ENCODE measurements around the gene BRD3OS.

The BRD3OS gene

GRCh38 chr9:134033516-134034214, 8.4 kb downstream of the BRD3OS start:
- no peak for DNase-seq (ENCODE audit: low read depth in 2 of 2)

DNA sequence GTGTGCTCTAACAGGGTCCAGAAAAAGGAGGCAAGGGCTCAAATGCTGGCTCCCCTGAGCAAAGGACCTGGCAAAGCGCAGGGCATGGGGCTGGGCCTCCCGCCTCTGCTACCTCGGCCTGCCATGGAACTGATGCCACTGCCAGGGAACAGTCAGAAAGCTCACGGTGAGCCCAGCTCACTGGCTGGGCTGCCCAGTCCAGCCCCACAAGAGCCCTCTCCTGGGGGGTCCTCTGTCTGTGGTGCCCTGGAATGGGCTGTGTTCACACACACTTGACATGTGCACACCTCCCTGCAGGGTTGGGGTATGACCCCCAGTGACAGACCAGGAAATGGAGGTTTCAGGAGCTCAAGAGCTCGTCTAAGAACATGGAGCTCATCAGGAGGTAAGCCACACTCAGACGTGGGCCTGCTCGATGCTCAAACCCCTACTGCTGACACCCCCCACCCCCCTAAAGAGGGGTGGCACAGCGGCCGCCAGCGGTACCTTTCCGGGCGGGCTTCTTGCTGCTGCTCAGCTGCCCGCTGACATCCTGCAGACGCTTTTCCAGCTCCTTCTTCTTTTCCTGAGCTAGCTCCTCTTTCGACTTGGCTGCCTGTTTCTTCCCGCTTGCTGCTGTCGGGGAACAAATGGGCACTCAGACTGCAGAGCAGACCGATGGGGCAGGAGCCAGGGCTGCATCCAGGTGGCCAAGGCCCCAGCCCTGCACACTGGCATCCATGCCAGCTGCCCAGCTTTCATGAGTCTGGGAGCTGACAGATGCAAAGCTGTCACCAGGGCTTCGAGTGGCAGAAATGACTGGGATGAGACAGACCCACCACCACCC, 9.1 kb downstream of the BRD3OS start:
- DNase-seq (ENCODE audit: low read depth in 2 of 2) = no peak

DNA sequence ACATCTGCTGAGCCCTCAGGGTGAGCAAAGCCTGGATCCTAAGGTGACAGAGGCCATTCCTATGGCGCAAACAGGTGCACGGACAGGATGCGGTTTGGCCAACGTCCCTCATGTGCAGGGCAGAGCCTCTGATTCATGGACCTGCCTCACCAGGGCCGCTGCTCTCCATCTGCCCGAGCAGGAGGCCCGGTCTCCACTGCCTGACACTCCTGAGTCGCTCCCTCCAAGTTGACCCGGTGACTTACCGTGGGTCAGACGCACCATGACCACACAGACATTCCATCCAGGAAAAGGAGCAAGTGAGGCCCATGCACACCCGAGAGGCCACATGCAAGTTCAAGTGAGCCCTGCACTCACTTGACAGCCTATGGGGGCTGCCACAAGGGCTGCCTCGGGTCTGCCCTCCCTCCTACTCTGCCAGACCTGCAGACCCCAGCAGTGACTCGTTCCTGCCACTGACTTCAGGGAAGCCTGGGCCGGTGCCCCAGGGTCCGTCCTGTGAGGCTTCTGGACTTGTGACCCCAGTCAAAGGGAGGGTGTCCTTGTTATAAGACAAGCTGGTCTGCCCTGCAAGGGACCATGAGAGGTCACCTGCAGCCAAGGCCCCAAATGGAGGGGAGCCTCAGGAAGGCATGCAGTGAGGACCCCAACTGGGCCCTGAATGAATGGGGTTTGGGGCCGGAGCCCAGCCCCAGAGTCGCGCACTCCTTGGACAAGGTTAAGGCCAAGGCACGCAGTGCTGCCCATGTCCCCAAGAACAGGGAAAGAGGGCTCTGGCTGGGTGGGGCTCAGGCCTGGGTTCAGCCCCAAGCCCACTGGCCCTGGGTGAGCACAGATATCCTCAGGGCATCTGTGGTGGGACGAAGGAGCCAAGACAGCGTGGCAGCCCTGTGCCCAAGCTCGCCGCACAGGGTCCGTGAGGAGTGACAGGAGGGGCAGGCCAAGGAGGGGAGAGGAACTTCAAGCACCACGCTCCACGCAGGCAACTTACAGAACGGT, 10.1 kb downstream of the BRD3OS start:
- DNase-seq (ENCODE audit: low read depth in 2 of 2) = no peak

- DNase-seq (ENCODE audit: low read depth in 2 of 2) = no peak
These were observed 10.8 kb downstream of the BRD3OS start for GRCh38 chr9:134036130-134036529.

DNA sequence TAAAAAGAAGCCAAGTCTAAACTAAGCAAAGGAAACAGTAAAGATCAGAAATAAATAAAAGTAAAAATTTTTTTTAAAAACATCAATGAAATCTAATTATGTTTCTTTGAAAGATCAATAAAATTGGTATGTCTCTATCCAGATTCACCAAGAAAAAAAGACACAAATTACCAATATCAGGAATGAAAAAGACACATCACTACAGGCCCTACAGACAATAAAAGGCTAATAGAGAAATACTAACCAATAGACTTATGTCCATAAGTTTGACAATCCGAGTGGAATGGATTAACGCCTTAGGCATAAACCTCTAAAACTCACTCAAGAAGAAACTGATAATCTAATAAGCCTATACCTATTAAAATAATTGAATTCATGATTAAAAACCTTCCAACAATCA, 12.4 kb downstream of the BRD3OS start:
- DNase-seq (ENCODE audit: low read depth in 2 of 2) = no peak

GRCh38 chr9:134039386-134040175, 14.3 kb downstream of the BRD3OS start:
- no peak for DNase-seq (ENCODE audit: low read depth in 2 of 2)

DNA sequence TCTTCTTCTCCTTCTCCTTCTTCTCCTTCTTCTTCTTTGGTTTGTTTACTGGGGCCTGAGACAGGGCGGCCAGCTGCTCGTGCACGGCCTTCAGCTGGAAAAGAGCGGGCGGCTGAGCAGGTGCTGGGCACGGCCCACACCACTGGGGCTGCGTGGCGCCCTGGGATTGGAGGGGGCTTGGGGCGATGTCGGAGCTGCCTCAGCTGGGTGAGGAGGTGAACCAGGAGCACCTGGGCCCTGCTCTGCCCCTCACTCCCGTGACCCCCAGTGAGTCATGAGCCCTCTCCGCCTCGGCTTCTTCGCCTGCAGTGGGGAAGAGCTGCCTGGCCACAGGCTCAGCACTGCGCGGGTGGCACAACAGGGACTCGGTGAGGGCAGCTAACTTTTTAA, 14.9 kb downstream of the BRD3OS start:
- DNase-seq (ENCODE audit: low read depth in 2 of 2) = no peak

- DNase-seq (ENCODE audit: low read depth in 2 of 2) = no peak
These were observed 15.7 kb downstream of the BRD3OS start for GRCh38 chr9:134040781-134041648.

DNA sequence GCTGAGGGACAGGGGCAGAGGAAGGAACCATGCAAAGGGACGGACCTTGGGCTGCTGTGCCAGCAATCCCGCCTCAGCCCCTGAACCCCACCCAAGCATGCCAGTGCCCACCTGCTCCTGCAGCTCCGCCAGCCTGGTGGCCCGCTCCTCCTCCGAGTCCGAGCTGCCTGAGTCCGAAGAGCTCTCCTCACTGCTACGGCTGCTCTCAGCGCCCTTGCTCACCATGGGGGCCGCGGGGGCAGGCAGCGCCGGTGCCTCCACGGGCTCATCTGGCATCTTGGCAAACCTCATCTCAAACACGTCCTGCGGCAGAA, 16.3 kb downstream of the BRD3OS start:
- no peak for DNase-seq (ENCODE audit: low read depth in 2 of 2)

- DNase-seq (ENCODE audit: low read depth in 2 of 2) = no peak
These were observed 18.3 kb downstream of the BRD3OS start for GRCh38 chr9:134043531-134043988.

GRCh38 chr9:134044944-134045343, 19.7 kb downstream of the BRD3OS start:
- DNase-seq (ENCODE audit: low read depth in 2 of 2) = no peak

DNA sequence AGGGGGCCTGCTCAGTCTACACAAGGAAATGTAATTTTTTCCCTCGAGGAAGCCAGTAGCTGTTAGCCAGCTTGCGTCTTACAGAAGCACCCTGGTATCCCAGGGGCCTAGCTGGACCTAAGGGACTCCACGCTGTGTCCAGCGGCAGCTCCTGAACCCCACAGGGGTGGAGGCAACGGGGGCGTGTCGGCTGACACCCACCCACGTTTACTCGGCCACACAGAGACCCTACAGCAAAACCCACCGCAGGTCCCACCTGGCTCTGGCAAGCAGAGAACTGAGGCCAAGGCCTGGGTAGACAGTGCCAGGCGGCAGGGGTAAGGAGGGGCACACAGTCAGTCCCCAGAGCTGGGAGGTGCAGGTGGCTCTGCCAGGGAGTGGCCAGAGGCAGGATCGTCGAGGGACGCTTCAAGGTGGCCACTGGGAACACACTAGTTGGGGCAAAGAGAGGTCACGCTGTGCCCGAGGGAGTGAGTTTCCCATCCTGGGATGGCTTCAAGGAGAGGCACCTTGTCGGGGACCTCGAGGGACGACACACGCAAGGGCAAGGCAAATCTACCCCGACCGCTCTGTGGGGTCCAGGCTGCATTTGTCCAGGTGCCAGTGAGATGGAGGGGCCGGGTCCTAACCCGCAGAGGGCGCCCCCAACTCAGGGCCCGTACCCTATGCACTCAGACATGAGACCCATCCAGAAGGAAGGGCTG, 20.7 kb downstream of the BRD3OS start:
- DNase-seq (ENCODE audit: low read depth in 2 of 2) = no peak

GRCh38 chr9:134046894-134047681, 21.8 kb downstream of the BRD3OS start:
- no peak for DNase-seq (ENCODE audit: low read depth in 2 of 2)

DNA sequence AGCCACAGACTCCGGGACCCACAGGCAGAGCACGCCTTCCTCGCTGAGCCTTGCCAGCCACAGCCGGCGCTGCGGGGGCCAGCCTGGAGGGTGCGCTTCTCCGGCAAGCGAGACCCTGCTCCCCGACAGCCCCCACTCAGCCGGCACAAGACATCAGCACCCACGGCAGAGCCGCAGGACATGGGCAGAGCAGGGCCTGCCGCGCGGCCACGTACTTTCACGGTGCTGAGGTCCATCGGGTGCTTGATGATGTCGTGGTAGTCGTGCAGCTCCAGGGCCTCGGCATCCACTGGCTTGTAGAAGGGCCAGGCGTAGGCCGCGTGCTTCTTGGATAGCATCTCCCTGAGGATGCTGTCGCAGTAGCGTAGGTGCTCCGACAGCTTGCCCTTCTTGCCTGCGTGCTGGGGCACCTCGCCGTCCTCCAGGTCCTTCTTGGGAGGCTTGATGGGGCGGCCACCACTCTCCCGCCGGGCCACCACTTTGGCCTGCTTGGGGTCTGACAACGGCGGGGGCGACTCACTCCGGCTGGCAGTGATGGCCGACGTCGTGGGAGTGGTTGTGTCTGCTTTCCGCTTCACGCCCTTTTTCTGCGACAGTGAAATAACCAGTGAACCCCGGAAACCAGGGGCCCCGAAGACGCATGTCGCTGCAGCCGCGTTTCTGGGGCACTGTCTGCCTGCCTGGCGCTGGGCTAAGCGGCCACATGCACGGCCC, 22.7 kb downstream of the BRD3OS start:
- no peak for DNase-seq (ENCODE audit: low read depth in 2 of 2)

DNA sequence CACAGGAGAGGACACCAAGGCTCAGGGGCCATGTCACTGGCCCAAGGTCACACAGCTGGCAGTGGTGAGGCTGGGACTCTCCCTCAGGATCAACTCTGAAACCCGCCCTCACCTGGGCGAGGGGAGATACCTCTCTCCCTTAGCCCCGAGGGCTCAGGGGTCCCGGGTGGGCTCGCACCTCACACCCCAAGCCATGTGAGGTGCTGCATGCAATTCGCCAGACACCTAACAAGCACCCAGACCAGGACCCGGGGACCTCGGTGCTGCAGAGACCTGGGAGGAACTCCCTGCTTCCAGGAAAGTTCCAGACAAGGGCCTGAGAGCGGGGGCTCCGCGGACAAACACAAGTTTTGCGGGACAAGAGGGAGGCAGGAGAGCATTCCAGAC, 23.3 kb downstream of the BRD3OS start:
- no peak for DNase-seq (ENCODE audit: low read depth in 2 of 2)

- no peak for DNase-seq (ENCODE audit: low read depth in 2 of 2)
These were observed 24.0 kb downstream of the BRD3OS start for GRCh38 chr9:134049236-134049635.

DNA sequence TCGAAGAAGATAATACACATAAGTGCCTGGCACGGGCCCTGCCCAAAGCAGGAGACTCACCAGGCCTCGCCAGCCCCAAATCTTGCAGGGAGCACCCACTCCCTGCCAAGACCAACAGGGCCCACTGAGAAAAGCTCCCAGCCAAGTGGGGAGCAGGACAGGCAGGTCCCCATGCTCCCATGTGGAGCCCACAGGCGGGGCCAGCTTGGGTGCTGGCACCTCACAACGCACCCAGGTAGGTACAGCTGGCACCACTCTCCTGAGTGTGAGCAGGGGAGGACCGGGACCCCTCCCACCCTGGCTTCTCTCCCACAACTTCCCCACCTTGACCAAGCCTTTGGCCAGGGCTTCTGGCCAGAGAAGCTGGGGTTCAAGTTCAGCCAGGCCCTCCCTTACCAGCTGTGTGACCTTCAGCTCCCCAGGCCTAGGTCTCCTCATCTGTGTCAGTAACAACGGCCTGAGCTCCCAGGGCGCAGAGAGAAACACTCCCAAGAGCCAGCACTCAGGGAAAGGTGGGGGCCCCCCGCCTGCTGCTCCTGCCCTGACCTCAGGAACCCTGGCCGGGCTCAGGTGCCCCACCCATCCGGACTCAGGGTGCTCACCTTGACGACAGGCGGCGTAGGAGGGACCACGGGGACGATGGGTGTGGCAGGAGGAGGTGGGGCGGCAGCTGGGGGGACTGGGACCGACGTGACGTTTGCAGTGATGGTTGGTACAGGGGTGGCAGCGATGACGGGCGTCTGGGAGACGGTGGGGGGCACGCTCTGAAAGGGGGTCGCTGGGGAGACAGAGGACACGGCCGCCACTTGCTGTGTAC, 24.7 kb downstream of the BRD3OS start:
- DNase-seq (ENCODE audit: low read depth in 2 of 2) = no peak
